ENCODE results near the gene GON4L. TPM values are rescaled to one million over a fixed set of nuclear protein-coding genes. Genes with fewer than 3 reads are reported as not detected.
A peak's percentile ranks its signal among the peaks of the same experiment; 100 is the strongest.
"Not testable (repeated sequence)": the region's sequence is repeated elsewhere in the genome, so short reads cannot be mapped to it uniquely, and the experiment has no call there.

Gene GON4L
- total RNA-seq, 1 donor from 2014 or later = 56.2 TPM

- Mint-ChIP-seq H3K27me3 (ENCODE audit: low read depth) (no peaks in the 10 kb centered on the region), H3K4me3 (ENCODE audit: low read depth) (no peak overlapping the region), H3K4me1 (ENCODE audit: low read depth) (peaks cover 12% of the 10 kb centered on the region), H3K27ac (no peak overlapping the region), H3K9me3 (no peaks in the 10 kb centered on the region), H3K36me3 (ENCODE audit: low read depth) (peaks cover 66% of the 10 kb centered on the region)
- intact Hi-C loops (cut with micrococcal nuclease) = no loop called here
- no peak for DNase-seq (ENCODE audit: low spot score)
These were observed 80.6 kb downstream of the GON4L start for GRCh38 chr1:155776414-155776813.

- DNase-seq (ENCODE audit: low spot score) = no peak
- intact Hi-C loops (cut with micrococcal nuclease) = no loop called here
- Mint-ChIP-seq H3K27ac (no peak overlapping the region), H3K9me3 (no peaks in the 10 kb centered on the region), H3K36me3 (ENCODE audit: low read depth) (peaks cover 84% of the 10 kb centered on the region), H3K4me1 (ENCODE audit: low read depth) (peaks cover 12% of the 10 kb centered on the region), H3K4me3 (ENCODE audit: low read depth) (no peak overlapping the region), H3K27me3 (ENCODE audit: low read depth) (no peaks in the 10 kb centered on the region)
These were observed 83.8 kb downstream of the GON4L start for GRCh38 chr1:155773221-155773620.

GRCh38 chr1:155769257-155769656 is 87.8 kb downstream of the GON4L start:
- Mint-ChIP-seq H3K27ac (no peak overlapping the region), H3K4me1 (ENCODE audit: low read depth) (no peaks in the 10 kb centered on the region), H3K4me3 (ENCODE audit: low read depth) (no peak overlapping the region), H3K27me3 (ENCODE audit: low read depth) (no peaks in the 10 kb centered on the region), H3K36me3 (ENCODE audit: low read depth) (peaks cover 69% of the 10 kb centered on the region), H3K9me3 (no peaks in the 10 kb centered on the region)
- DNase-seq (ENCODE audit: low spot score) = no peak
- intact Hi-C loops (cut with micrococcal nuclease) = no loop called here

GRCh38 chr1:155767399-155767989 is 89.5 kb downstream of the GON4L start:
- H3K9me3 Mint-ChIP-seq; H3K27ac Mint-ChIP-seq; H3K4me1 Mint-ChIP-seq (ENCODE audit: low read depth); DNase-seq (ENCODE audit: low spot score); H3K27me3 Mint-ChIP-seq (ENCODE audit: low read depth); H3K4me3 Mint-ChIP-seq (ENCODE audit: low read depth); intact Hi-C loops (cut with micrococcal nuclease): not testable (repeated sequence)
- peaks cover 68% of the 10 kb centered on the region for H3K36me3 Mint-ChIP-seq (ENCODE audit: low read depth)

- DNase-seq (ENCODE audit: low spot score); H3K27me3 Mint-ChIP-seq (ENCODE audit: low read depth); intact Hi-C loops (cut with micrococcal nuclease); H3K9me3 Mint-ChIP-seq; H3K27ac Mint-ChIP-seq; H3K4me3 Mint-ChIP-seq (ENCODE audit: low read depth); H3K4me1 Mint-ChIP-seq (ENCODE audit: low read depth): not testable (repeated sequence)
- peaks cover 65% of the 10 kb centered on the region for H3K36me3 Mint-ChIP-seq (ENCODE audit: low read depth)
These were observed 93.0 kb downstream of the GON4L start for GRCh38 chr1:155763989-155764388.

- DNase-seq (ENCODE audit: low spot score); H3K27ac Mint-ChIP-seq; H3K4me1 Mint-ChIP-seq (ENCODE audit: low read depth); H3K9me3 Mint-ChIP-seq; H3K27me3 Mint-ChIP-seq (ENCODE audit: low read depth); H3K4me3 Mint-ChIP-seq (ENCODE audit: low read depth); intact Hi-C loops (cut with micrococcal nuclease): not testable (repeated sequence)
- peaks cover 61% of the 10 kb centered on the region for H3K36me3 Mint-ChIP-seq (ENCODE audit: low read depth)
These were observed 93.8 kb downstream of the GON4L start for GRCh38 chr1:155763090-155763815.

- Mint-ChIP-seq H3K27me3 (ENCODE audit: low read depth) (no peaks in the 10 kb centered on the region), H3K9me3 (no peaks in the 10 kb centered on the region), H3K36me3 (ENCODE audit: low read depth) (peaks cover 62% of the 10 kb centered on the region), H3K4me1 (ENCODE audit: low read depth) (peaks cover 2% of the 10 kb centered on the region), H3K4me3 (ENCODE audit: low read depth) (no peak overlapping the region), H3K27ac (no peak overlapping the region)
- intact Hi-C loops (cut with micrococcal nuclease) = no loop called here
- DNase-seq (ENCODE audit: low spot score) = no peak
These were observed 95.1 kb downstream of the GON4L start for GRCh38 chr1:155761736-155762405.

- Mint-ChIP-seq H3K27ac (no peak overlapping the region), H3K4me1 (ENCODE audit: low read depth) (peaks cover 2% of the 10 kb centered on the region), H3K9me3 (no peaks in the 10 kb centered on the region), H3K27me3 (ENCODE audit: low read depth) (no peaks in the 10 kb centered on the region), H3K36me3 (ENCODE audit: low read depth) (peaks cover 62% of the 10 kb centered on the region), H3K4me3 (ENCODE audit: low read depth) (no peak overlapping the region)
- intact Hi-C loops (cut with micrococcal nuclease) = no loop called here
- no peak for DNase-seq (ENCODE audit: low spot score)
These were observed 96.1 kb downstream of the GON4L start for GRCh38 chr1:155760751-155761475.

GRCh38 chr1:155759966-155760630 is 96.9 kb downstream of the GON4L start:
- Mint-ChIP-seq H3K36me3 (ENCODE audit: low read depth) (peaks cover 62% of the 10 kb centered on the region), H3K9me3 (no peaks in the 10 kb centered on the region), H3K4me3 (ENCODE audit: low read depth) (no peak overlapping the region), H3K4me1 (ENCODE audit: low read depth) (peaks cover 2% of the 10 kb centered on the region), H3K27me3 (ENCODE audit: low read depth) (no peaks in the 10 kb centered on the region), H3K27ac (no peak overlapping the region)
- intact Hi-C loops (cut with micrococcal nuclease) = no loop called here
- DNase-seq (ENCODE audit: low spot score) = no peak

GRCh38 chr1:155759017-155759416 is 98.0 kb downstream of the GON4L start:
- H3K36me3 Mint-ChIP-seq (ENCODE audit: low read depth) = peaks cover 63% of the 10 kb centered on the region
- H3K27me3 Mint-ChIP-seq (ENCODE audit: low read depth) = not testable (repeated sequence)

GRCh38 chr1:155748141-155748540 is 108.9 kb downstream of the GON4L start:
- H3K4me1 Mint-ChIP-seq (ENCODE audit: low read depth); H3K27ac Mint-ChIP-seq; DNase-seq (ENCODE audit: low spot score); H3K27me3 Mint-ChIP-seq (ENCODE audit: low read depth); H3K9me3 Mint-ChIP-seq: not testable (repeated sequence)
- intact Hi-C loops (cut with micrococcal nuclease) = loop anchor here (10.0 kb wide), 1 partner anchor 473 kb away; the partner anchor contains the start of genes CLK2 and HCN3
- peaks cover 37% of the 10 kb centered on the region for H3K36me3 Mint-ChIP-seq (ENCODE audit: low read depth)
- H3K4me3 Mint-ChIP-seq (ENCODE audit: low read depth) = peak overlapping the region; percentile 30

More at GRCh38 chr1:155759017-155759416, 98.0 kb downstream of the GON4L start:
- intact Hi-C loops (cut with micrococcal nuclease); H3K4me1 Mint-ChIP-seq (ENCODE audit: low read depth); DNase-seq (ENCODE audit: low spot score); H3K9me3 Mint-ChIP-seq; H3K27ac Mint-ChIP-seq; H3K4me3 Mint-ChIP-seq (ENCODE audit: low read depth): not testable (repeated sequence)

GRCh38 chr1:155747586-155747985 is 109.4 kb downstream of the GON4L start:
- peak overlapping the region; percentile 17 for H3K4me3 Mint-ChIP-seq (ENCODE audit: low read depth)

More at GRCh38 chr1:155747586-155747985, 109.4 kb downstream of the GON4L start:
- H3K27me3 Mint-ChIP-seq (ENCODE audit: low read depth); DNase-seq (ENCODE audit: low spot score); H3K9me3 Mint-ChIP-seq; H3K4me1 Mint-ChIP-seq (ENCODE audit: low read depth); H3K27ac Mint-ChIP-seq: not testable (repeated sequence)
- intact Hi-C loops (cut with micrococcal nuclease) = loop anchor here (10.0 kb wide), 1 partner anchor 473 kb away; the partner anchor contains the start of genes CLK2 and HCN3
- H3K36me3 Mint-ChIP-seq (ENCODE audit: low read depth) = peaks cover 34% of the 10 kb centered on the region
